Memory B cell (primary cell): ENCODE results near the gene ACOX3.
"Not testable (repeated sequence)": the region's sequence is repeated elsewhere in the genome, so short reads cannot be mapped to it uniquely, and the experiment has no call there.

Experiments
- ATAC-seq: fragments of 150-1000 bp; cut with Tn5 transposase; 2 replicates; pipeline ENCODE4 v1.10.0; 2021; ENCODE audit warnings: low read depth, mild to moderate bottlenecking, moderate library complexity
- DNase-seq, 2 donors: peaks; one replicate each; pipeline ENCODE4 v3.0.0; 2022; ENCODE audit warnings: low spot score in 2 of 2
- H3K27ac Mint-ChIP-seq: one replicate; pipeline ENCODE4 v1.8.0; 2022; ENCODE audit warnings: mild to moderate bottlenecking, moderate library complexity, mixed read lengths
- H3K27me3 Mint-ChIP-seq: one replicate; pipeline ENCODE4 v1.8.0; 2022; ENCODE audit warnings: mixed read lengths
- H3K36me3 Mint-ChIP-seq: one replicate; pipeline ENCODE4 v1.8.0; 2022; ENCODE audit warnings: mild to moderate bottlenecking, mixed read lengths
- H3K4me1 Mint-ChIP-seq: one replicate; pipeline ENCODE4 v1.8.0; 2022; ENCODE audit warnings: mixed read lengths
- H3K4me3 Mint-ChIP-seq: one replicate; pipeline ENCODE4 v1.8.0; 2022; ENCODE audit warnings: mild to moderate bottlenecking, moderate library complexity, mixed read lengths
- H3K9me3 Mint-ChIP-seq: one replicate; pipeline ENCODE4 v1.8.0; 2022; ENCODE audit warnings: mixed read lengths

Gene ACOX3

DNA sequence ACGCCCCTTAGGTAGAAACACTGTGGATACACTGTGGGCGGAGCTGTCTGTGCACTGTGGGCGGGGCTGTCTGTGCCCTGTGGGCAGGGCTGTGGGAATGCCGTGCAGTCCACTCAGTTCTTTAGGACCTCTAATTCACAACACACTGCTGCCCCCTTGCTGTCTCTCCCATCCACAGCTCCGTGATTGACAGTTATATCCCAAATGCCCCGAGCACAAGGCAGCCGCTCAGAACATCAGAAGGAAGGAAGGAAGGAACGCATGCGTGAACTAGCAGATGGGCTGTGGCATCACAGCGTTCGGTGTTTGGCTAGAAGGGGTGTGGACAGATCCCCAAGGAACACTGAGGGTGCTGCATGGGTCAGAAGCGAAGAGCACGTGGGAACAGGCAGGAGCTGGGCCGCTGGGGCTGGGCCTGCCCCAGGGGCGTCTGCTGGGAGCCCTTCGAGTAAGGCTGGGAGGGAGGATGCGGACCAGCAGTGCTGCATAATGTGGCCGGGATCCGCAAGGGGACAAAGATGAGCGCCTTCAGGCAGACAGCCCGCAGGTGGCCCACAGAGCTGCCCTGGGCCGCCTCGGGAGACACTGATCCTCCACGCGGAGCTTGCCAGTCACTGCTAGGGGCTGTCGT is 29.8 kb downstream of the ACOX3 start:
- H3K4me1 Mint-ChIP-seq: peaks cover 6% of the 10 kb centered on the region
- H3K27ac Mint-ChIP-seq: no peak overlapping the region
- no peaks in the 10 kb centered on the region for H3K9me3 Mint-ChIP-seq
- no peaks in the 10 kb centered on the region for H3K27me3 Mint-ChIP-seq
- H3K4me3 Mint-ChIP-seq: no peak overlapping the region
- ATAC-seq (no peak), DNase-seq (no peak)
- H3K36me3 Mint-ChIP-seq: peaks cover 38% of the 10 kb centered on the region

DNA sequence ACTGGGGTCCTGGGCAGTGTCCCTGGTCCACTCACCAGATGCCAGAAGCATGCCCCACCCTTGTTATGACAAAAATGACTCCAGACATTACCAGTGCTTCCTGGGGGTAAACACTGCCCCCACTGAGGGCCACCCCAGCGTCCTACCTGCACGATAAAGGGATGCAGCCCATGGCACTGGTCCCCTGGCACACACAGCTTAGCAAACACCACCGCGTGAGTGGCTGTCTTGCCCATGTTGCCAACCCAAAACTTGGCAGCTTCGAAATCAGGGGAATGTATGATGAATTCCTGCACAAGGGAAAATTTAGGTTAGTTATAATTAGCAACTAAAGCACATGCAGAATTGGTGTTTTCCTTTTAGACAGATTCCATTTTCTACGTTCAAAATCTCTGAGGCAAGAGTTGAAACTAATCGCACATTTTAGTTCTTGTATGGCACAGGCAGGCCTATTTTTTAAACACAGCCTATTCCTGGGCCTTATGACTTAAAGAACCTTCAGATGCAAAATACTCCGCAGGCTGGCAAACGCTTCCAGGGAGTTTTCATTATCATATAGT is 30.4 kb downstream of the ACOX3 start:
- H3K4me3 Mint-ChIP-seq: no peak overlapping the region
- H3K27me3 Mint-ChIP-seq: no peaks in the 10 kb centered on the region
- no peaks in the 10 kb centered on the region for H3K9me3 Mint-ChIP-seq
- DNase-seq: no peak
- H3K4me1 Mint-ChIP-seq: peaks cover 6% of the 10 kb centered on the region
- no peak for ATAC-seq
- no peak overlapping the region for H3K27ac Mint-ChIP-seq
- H3K36me3 Mint-ChIP-seq: peaks cover 41% of the 10 kb centered on the region

DNA sequence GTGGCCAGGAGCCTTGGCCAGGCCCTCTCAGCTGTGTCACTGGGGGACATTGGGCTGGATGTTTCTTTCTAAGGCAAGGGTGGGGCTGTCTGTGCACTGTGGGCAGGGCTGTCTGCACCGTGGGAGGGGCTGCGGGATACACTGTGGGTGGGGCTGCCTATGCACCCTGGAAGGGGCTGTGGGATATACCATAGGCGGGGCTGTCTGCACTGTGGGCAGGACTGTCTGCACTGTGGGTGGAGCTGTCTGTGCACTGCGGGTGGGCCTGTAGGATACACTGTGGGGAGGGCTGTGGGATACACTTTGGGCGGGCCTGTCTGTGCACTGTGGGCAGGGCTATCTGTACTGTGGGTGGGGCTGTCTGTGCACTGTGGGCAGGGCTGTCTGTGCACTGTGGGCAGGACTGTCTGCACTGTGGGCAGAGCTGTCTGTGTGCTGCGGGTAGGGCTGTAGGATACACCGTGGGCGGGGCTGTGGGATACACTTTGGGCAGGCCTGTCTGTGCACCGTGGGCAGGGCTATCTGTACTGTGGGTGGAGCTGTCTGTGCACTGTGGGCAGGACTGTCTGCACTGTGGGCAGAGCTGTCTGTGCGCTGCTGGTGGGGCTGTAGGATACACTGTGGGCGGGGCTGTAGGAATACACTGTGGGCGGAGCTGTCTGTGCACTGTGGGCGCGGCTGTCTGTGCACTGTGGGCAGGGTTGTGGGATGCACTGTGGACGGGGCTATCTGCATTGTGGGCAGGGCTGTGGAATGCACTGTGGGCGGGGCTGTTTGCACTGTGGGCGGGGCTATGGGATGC is 31.1 kb downstream of the ACOX3 start:
- Mint-ChIP-seq H3K4me1 (peaks cover 6% of the 10 kb centered on the region), H3K36me3 (peaks cover 40% of the 10 kb centered on the region), H3K27ac (no peak overlapping the region), H3K4me3 (no peak overlapping the region), H3K27me3 (no peaks in the 10 kb centered on the region), H3K9me3 (no peaks in the 10 kb centered on the region)
- ATAC-seq: no peak
- DNase-seq: no peak

DNA sequence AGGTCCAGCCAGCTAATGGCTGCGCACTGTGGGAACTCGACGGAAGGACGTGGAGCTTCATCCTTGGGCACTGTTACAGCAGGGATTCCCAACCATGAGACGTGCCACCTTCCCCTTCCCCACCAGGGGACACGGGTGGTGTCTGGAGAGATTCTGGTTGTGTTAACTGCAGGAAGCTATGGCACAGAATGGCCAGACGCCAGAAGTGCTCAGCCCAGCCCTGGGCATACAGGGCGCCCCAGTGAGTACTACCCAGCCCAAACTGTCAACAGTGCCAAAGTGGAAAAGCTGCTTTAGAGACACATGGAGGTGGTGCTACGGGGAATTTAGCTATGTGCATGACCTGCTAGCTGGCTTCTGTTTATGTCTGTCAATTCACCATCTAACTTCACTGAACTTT is 32.8 kb downstream of the ACOX3 start:
- Mint-ChIP-seq H3K9me3 (no peaks in the 10 kb centered on the region), H3K27me3 (no peaks in the 10 kb centered on the region), H3K4me1 (peaks cover 6% of the 10 kb centered on the region), H3K36me3 (peaks cover 31% of the 10 kb centered on the region), H3K27ac (no peak overlapping the region), H3K4me3 (no peak overlapping the region)
- no peak for ATAC-seq
- no peak for DNase-seq

DNA sequence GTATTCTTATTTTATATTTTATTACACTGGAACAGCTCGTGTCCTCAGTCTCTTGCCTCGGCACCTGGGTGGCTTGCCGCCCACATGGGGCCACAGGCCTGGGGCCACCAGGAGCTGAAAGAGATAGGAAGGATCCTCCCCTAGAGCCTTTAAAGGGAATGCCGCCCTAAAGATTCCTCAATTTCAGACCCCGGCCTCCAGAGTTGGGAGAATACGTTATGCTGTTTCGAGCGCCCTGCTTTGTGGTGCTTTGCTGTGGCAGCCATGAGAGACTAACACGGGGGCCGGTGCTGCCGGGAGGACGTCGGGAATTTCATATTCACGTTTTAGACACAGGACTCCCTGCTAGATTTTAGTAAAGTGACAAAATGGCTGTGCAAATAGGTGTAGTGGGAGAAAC is 33.2 kb downstream of the ACOX3 start:
- H3K4me1 Mint-ChIP-seq: peaks cover 5% of the 10 kb centered on the region

DNA sequence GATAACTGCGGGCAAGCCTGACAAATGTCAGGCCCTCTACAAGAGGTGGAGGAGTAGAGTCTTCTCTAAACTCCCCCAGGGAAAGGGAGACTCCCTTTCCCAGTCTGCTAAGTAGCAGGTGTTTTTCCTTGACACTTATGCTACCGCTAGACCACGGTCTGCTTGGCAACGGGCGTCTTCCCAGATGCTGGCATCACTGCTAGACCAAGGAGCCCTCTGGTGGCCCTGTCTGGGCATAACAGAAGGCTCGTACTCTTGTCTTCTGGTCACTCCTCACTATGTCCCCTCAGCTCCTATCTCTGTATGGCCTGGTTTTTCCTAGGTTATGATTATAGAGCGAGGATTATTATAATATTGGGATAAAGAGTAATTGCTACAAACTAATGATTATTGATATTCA is 33.6 kb downstream of the ACOX3 start:
- DNase-seq, H3K27ac Mint-ChIP-seq, H3K4me1 Mint-ChIP-seq: not testable (repeated sequence)

More for the DNA sequence above, 33.2 kb downstream of the ACOX3 start:
- Mint-ChIP-seq H3K27ac (no peak overlapping the region), H3K27me3 (no peaks in the 10 kb centered on the region), H3K36me3 (peaks cover 29% of the 10 kb centered on the region), H3K4me3 (no peak overlapping the region), H3K9me3 (no peaks in the 10 kb centered on the region)
- no peak for DNase-seq
- ATAC-seq: no peak

DNA sequence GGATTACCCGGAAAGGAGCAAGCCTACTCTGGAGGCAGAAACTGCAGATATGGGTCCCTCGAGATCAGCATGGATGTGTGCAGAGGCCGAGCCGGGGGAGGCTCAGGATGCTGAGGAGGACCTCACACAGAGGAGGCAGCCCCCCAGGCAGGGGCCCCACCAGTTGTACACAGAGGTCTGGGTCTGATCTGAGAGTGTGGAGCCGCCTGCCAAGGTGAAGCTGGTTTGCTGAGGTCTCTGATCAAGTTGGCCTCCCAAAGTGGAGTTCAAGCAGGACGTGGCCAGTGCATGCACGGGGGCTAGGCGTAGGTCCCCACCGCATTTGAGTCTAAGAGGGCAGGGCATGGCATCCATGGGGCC is 35.0 kb downstream of the ACOX3 start:
- ATAC-seq (no peak), DNase-seq (no peak)
- Mint-ChIP-seq H3K4me3 (no peak overlapping the region), H3K27ac (no peak overlapping the region), H3K36me3 (peaks cover 23% of the 10 kb centered on the region), H3K27me3 (no peaks in the 10 kb centered on the region), H3K9me3 (no peaks in the 10 kb centered on the region), H3K4me1 (no peaks in the 10 kb centered on the region)

More for the DNA sequence above, 33.6 kb downstream of the ACOX3 start:
- H3K27me3 Mint-ChIP-seq, ATAC-seq, H3K4me3 Mint-ChIP-seq, H3K9me3 Mint-ChIP-seq: not testable (repeated sequence)
- peaks cover 28% of the 10 kb centered on the region for H3K36me3 Mint-ChIP-seq

DNA sequence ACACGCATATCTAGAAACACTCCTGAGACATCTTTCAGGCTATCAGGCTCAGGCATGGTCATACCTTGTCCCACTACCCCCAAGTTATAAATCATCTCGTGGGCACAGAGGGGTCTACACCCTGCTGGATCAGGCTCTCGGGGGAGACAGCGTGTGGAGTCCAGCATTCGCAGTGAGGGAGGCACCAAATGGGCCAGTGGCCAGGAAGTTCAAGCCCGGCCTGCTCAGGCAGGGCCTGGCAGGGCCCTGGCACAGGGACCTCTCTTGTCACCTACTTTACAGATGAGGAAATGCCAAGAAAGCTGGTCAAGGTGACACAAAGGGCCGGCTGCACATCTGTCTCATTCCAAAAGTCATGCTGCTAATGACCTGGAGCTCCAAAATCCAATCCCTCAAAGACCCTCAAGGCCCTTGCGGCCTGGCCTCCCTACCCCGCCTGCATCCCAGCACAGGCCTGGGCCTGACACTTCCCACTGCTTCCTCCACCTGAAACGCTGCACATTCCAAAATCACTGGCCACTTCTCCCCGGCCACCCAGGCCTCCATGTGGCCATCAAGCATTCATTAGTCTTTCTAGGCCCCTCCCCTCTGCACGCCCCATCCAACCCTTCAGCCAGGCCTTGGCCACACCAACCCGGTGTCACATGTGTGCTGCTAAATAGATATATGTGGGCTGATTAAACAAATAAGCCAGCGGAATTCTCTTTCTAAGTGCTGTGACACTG is 35.6 kb downstream of the ACOX3 start:
- no peak overlapping the region for H3K4me3 Mint-ChIP-seq
- no peaks in the 10 kb centered on the region for H3K4me1 Mint-ChIP-seq
- H3K36me3 Mint-ChIP-seq: peaks cover 23% of the 10 kb centered on the region
- no peaks in the 10 kb centered on the region for H3K27me3 Mint-ChIP-seq
- H3K9me3 Mint-ChIP-seq: no peaks in the 10 kb centered on the region
- ATAC-seq: no peak
- no peak overlapping the region for H3K27ac Mint-ChIP-seq
- DNase-seq: no peak

DNA sequence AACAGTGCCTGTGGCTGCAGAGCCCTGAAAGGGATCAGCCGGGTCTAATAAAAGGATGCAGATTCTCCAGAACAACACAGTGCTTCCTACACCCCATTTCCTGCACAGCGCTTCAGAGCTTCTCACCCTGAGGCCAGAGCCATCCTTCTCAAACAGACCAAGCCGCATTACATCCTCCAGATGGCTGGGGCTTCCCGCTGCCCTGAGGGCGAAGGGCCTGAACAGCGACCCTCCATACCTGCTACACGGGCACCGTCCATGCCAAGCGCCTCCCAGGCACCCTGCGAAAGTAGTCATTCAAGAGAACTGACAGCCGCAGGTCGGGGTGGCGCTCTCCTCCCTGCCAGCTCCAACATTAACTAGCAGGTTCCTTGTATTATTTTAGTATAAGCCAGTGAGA is 36.5 kb downstream of the ACOX3 start:
- Mint-ChIP-seq H3K36me3 (peaks cover 17% of the 10 kb centered on the region), H3K27ac (no peak overlapping the region), H3K4me1 (no peaks in the 10 kb centered on the region), H3K9me3 (no peaks in the 10 kb centered on the region), H3K27me3 (no peaks in the 10 kb centered on the region), H3K4me3 (no peak overlapping the region)
- no peak for DNase-seq
- no peak for ATAC-seq

DNA sequence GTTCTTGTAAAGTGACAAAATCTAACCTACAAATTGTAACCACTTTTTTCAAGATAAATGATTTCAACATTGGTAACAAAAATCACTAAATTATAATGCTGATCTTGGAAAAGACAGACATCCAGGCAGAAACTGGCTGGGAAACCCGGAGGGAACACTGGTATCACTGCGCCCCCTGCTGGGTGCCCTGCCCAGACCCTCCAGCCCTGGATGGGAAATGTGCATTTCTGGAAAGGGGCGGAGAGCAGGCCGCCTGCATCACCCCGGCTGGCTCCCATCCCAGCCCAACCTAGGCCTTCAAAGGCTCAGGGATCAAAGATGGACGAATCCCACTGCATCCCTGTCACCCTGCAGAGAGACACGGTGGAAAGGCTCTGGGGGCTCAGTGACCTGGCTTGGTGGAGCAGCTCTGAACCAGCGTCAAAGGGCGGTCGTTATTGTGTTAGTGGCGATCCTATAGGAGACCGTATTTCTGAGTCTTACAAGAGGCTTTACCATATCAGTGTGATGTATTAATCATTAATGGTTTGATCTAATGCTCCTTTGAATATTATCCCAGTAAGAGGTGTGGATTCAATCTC is 37.3 kb downstream of the ACOX3 start:
- DNase-seq (peak; percentile 45 to 51), ATAC-seq (peak; percentile 53)
- no peak overlapping the region for H3K4me3 Mint-ChIP-seq
- H3K36me3 Mint-ChIP-seq: peaks cover 17% of the 10 kb centered on the region
- H3K27me3 Mint-ChIP-seq: no peaks in the 10 kb centered on the region
- peaks cover 7% of the 10 kb centered on the region for H3K4me1 Mint-ChIP-seq
- H3K9me3 Mint-ChIP-seq: no peaks in the 10 kb centered on the region
- no peak overlapping the region for H3K27ac Mint-ChIP-seq

DNA sequence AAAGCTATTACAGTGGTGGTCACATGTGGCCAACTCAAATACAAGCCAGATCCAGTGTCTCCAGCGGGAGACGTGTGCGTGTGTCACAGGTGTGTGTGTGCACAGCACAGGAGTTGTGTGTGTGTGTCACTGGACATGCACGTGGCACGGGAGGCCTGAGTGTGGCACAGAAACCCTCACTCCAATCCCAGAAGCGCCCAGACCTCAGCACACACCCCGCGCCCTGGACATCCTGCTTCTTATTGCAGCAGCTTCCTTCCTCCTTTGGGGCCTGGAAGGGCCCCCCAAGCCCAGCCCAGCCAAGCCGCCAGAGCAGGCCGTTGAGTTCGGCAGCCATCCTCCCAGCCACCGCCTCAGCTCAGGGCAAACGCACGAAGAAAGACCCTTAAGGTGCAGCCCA is 37.9 kb downstream of the ACOX3 start:
- Mint-ChIP-seq H3K27ac (no peak overlapping the region), H3K27me3 (no peaks in the 10 kb centered on the region), H3K36me3 (peaks cover 17% of the 10 kb centered on the region), H3K4me1 (peaks cover 8% of the 10 kb centered on the region), H3K9me3 (no peaks in the 10 kb centered on the region), H3K4me3 (no peak overlapping the region)
- DNase-seq (no peak), ATAC-seq (no peak)

DNA sequence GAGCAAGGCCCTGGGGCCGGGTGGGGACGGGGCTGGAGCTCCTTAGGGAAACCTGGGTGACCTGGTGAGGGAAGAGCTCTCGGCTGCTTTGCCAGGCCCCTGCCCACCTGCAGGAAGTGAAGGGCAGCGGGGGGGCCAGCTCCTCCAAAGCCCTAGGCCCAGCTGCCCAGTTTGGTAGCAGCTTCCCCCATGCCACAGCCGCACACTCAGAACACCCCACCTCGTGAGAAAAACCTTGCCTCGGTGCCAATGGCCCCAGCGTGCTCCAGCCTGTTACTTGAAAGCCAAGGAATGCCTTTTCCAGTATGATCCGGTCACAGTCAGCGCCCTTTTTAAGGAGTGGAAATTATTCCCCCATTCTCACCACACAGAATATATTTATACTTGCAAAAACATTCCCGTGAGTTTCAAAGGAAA is 38.3 kb downstream of the ACOX3 start:
- H3K27me3 Mint-ChIP-seq: no peaks in the 10 kb centered on the region
- peaks cover 8% of the 10 kb centered on the region for H3K4me1 Mint-ChIP-seq
- H3K9me3 Mint-ChIP-seq: no peaks in the 10 kb centered on the region
- no peak overlapping the region for H3K27ac Mint-ChIP-seq
- no peak for ATAC-seq
- H3K4me3 Mint-ChIP-seq: no peak overlapping the region
- peaks cover 20% of the 10 kb centered on the region for H3K36me3 Mint-ChIP-seq
- no peak for DNase-seq

DNA sequence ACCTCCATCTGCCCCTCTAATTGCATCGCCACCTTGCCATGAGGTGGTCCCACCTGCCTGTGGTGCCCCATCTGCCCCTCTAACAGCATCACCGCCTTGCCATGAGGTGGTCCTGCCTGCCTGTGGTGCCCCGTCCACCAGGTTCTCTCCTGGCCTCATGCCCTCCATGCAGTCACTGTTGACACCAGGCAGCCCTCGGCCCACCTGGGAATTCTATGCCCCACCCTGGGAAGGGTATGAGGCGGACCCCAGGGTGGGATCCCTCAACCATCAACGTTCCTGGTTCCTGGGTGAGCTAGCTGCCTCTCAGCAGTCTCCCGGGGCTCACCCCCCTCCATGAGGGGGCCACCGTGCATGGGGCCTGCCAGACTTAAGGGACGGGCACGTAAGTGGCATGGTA is 38.9 kb downstream of the ACOX3 start:
- Mint-ChIP-seq H3K9me3 (no peaks in the 10 kb centered on the region), H3K36me3 (peaks cover 20% of the 10 kb centered on the region), H3K27me3 (no peaks in the 10 kb centered on the region), H3K4me1 (peaks cover 8% of the 10 kb centered on the region), H3K27ac (peak overlapping the region; percentile 26), H3K4me3 (no peak overlapping the region)
- ATAC-seq (no peak), DNase-seq (no peak)
